ENCODE data around the gene HNF1B.
A peak's percentile ranks its signal among the peaks of the same experiment; 100 is the strongest.

The HNF1B gene

DNA sequence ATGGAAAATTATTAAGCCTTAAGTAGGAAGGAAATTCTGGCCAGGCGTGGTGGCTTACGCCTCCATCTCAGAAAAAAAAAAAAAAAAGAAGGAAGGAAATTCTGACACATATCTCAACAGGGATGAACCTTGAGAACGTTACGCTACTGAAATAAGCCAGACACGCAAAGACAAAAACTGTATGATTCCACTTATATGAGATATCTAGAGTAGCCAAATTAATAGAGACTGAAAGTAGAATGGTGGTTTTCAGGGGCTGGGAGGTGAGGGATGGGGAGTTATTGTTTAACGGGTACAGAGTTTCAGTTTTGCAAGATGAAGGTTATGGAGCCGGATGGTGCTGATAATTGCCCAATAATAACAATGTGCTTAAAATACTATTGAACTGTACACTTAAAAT lies 16.2 kb upstream of the HNF1B start:
- DNase-seq = peak; percentile 58

GRCh38 chr17:37759014-37759637 lies 14.3 kb upstream of the HNF1B start:
- DNase-seq = no peak

- DNase-seq = no peak
Observed at GRCh38 chr17:37756051-37756450, 11.2 kb upstream of the HNF1B start.

DNA sequence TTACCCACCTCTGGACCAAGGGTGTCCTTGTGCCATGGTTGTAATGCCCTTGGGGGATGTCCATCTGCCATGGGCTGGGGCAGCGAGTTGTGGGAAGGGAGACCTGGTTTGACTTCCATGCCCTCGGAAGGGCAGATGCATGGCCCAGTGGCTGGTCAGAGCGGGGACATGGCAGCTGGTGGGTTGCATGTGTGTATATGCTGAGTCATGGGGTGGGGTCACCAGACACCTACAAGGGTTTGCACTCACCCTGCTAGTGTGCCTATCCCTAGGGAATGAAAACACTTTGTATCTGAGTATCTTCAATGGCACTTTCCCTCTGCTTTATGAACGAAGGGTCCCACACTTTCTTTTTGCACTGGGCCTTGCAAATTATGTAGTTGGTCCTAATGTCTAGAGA lies 10.6 kb upstream of the HNF1B start:
- no peak for DNase-seq

DNA sequence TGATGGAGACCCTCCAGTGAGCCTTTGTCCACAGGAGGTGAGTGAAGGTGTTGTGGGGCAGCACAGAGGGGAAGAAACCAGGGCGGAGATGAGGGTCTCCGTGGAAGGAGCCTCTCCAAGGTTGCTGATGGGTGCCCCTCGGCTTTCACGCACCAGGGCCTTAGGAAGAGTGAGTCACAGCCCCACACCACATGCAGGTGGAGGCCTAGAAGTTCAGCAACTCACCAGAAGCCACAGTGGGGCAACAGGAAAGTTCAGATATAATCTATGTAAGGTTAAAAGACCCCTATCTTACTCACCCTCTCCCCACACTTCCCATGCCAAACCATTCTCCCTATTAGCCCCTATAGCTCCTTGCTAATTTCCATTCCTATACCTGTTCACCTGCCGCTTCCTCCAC lies 9.5 kb upstream of the HNF1B start:
- DNase-seq = no peak

- DNase-seq = no peak
Observed at GRCh38 chr17:37752482-37752881, 7.6 kb upstream of the HNF1B start.

GRCh38 chr17:37750768-37751475 lies 6.1 kb upstream of the HNF1B start:
- DNase-seq = no peak

DNA sequence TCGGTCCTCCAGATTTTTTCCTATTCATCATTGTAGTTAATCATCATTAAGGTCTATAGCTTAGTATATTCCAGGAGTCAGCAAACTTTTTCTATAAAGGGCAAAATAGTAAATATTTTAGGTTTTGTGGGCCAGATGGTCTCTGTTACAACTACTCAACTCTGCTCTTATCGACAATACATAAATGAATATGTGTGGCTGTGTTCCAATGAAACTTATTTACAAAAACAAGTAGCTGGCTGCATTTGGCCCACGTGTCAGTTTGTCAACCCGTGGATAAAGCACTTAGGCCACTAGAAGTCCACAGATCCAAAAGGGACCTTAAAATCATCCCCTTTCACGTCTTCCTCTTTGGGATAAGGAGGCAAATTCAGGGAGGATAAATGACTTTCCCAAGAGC lies 5.4 kb upstream of the HNF1B start:
- DNase-seq = no peak

DNA sequence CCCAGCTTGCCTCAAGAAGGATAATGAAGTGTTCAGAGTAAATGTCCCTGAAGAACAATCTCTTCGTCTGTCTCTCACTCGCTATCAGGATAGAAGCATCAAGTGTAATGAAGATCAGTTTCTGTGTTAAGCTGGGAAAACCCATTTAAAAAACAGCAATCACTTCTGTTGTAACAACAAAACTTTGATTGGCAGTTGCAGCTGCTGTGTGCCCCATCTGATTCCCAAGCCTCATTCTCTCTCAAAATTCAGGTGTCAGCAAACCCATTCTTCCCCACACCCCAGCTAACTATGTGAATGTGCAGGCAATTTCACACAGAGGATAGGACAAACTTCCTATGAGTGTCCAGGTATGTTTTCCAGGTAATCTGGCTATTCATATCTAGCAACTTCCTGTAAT lies 2.4 kb upstream of the HNF1B start:
- DNase-seq = no peak

GRCh38 chr17:37746617-37747016 lies 1.8 kb upstream of the HNF1B start:
- DNase-seq = no peak

DNA sequence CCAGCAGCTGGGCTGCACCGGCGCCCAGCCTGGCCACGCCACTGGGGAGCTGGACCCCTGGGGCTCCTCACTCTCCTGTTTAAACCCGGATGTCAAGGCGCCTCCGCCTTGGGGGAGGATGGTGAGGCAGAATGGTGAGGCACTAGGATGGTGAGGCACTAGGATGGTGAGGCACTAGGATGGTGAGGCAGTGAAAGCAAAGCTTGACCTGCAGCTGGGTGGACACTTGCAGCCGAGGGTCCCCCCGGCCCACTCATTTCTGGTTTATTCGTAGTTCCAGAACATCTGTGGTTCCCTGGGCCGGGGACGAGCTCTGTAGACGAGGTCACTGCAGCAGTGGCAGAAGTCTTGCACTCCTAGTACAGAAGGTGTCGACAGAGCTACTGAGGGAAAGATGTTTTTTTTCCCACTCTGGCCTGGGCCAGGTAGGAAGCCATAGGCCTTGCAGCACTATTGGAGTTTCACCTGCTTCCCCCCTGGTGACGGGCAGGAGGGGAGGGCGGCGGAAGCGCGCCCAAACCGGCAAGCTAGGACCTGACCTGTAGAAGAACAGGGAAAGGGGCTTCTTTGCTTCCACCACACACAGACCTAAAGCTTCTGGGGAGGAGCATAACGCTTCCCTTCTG lies 1.1 kb upstream of the HNF1B start:
- DNase-seq = no peak

DNA sequence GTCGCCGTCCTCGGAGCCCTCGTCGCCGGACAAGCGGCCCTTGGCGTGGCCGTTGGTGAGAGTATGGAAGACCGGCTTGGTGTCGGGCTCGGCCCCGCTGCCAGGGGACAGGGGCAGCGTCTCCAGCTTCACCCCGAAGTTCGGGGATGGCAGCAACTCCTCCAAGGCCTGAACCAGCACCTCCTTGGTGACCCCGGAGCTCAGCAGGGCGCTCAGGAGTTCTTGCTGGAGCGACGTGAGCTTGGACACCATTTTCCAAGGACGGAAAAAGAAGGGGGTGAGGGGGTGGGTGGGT lies 279 bp downstream of the HNF1B start:
- no peak for DNase-seq

DNA sequence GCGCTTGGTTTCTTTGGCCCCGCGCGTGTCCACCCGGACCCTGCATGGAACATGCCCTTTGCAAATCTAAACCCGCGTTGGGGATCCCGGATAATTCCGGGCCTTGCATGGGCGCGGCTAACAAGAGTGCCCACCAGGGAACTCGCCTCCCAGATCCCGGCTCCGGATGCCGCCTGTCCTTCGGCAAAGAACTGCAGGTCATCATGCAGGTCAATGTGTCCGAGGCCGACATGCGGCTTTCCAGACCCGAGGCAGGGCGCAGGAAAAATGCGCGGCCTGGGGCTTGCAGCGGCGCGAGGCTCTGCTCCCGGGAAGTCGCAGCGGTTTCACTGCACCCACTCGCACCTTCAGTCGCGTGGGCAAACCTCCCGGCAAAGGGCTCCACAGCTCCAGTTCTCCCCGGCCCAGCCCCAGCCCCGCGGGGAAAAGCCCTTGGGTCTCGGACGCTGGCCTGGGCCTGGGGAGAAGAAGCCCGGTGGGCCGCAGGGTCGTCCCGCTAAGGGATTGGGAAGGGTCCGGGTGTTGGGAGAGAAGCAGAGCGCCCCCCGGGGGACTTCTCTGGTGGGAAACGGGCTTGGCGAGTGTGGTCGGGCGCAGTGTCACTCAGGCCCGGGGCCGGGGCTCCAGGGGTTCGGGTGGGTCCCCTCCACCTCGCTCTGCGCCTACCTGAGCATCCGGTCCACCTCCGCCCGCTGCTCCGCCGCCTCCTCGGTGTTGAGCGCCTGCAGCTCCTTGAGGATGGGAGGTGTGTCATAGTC lies 805 bp downstream of the HNF1B start:
- DNase-seq = no peak

DNA sequence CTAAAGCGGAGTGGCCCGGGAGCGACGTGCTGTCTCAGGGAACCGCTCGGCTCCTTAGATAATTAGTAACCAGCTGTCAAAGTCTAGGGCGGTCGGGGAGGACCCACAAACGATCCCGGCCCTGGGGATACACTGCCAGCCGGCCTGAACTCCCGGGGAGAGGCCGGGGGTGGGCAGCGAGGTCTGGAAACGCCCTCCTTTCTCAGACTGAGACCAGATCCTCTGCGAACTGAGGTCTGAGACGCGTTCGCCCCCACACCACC lies 1.3 kb downstream of the HNF1B start:
- DNase-seq = no peak

DNA sequence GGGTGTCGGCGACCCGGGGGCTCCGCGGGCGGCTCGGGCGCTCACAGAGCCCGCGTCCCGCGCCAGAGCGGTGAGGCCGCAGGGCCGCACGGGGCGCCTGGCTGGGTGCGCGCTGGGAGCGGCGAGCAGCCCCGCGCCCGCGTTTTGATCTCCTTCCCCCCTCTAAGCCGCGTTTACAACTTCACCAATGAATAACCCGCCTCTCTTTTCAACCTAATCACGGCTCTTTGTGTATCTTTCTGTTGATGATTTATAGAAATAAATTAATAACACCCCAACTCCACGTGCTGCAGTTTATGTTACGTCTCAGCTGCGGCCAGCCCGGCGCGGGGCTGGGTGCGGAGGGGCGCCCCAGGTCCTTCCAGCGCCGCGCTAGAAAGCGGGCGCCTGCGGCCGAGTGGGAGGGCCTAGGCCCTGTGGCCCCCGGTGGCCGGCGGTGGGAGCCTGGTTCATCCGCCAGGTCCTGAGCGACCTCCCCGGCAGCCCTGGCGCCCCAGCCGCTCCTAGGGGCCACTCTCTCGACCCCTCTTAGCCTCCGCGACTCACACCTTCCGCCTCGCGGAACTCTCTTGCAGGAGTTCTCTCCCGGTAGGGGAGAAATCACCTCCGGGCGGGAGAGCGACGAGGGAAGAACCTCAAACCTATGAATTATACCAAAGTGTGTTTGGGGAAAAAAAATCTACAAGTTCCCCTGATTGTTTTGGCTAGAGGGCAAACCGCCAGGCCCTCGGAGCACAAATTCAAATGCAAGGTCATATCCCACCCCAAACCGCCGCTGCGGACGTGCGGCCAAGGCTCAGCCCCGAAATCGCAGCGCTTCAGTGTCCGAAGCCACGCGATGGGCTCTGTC lies 1.9 kb downstream of the HNF1B start:
- DNase-seq = no peak

DNA sequence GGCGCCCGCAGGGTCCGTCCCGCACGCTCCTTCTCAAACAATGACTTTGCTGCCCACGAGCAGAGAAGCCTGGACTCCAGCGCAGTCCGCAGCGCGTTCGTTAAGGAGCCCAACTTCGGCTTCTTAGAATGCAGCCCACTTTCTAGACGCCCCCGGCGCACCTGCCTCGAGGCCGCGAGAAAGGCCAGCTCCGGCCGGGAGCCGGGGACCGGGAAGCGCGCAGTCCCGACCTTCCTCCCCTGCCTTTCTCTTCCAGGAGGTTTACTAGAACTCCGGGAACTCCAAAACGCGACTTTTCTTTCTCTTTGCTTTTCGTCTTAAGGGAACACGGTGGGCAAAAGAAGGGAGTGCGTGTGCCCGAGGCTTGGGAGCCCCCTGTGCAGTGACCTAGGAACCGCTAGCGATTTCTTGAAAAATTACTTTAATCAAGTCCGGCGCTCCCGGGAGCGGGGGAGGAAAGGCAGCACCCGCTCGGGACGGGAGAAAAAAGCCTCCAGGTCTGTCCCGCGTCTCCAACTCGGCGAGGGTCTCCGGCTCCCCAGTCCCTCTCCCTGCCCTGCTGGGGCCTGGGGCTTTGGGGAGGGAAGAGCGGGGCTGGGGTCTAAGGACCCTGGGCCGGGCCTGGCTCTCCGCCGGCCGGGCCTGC lies 2.6 kb downstream of the HNF1B start:
- no peak for DNase-seq

GRCh38 chr17:37741341-37742115 lies 3.3 kb downstream of the HNF1B start:
- no peak for DNase-seq

GRCh38 chr17:37740915-37741314 lies 3.9 kb downstream of the HNF1B start:
- DNase-seq = no peak

GRCh38 chr17:37737971-37738370 lies 6.9 kb downstream of the HNF1B start:
- no peak for DNase-seq

DNA sequence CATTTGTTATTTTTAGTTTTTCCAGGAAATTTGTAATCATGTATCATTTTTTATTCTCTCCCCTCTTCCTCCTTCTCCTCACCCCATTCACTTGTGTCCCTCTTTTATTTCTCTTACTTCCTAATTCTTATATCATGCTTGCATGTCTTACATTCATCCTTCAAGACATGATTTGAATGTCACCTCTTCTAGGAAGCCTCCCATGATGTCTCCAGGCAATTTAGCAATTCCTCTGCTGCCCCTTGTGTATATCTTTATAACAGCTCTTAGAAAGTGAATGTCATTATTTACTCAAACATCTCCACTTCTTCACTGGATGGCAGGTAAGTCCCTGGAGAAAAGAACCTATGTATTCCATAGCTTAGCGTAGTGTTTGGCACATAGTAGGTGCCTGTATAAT lies 7.8 kb downstream of the HNF1B start:
- no peak for DNase-seq

GRCh38 chr17:37736428-37736827 lies 8.4 kb downstream of the HNF1B start:
- no peak for DNase-seq

GRCh38 chr17:37735165-37735564 lies 9.7 kb downstream of the HNF1B start:
- DNase-seq = no peak

Data from activated CD4-positive, alpha-beta T cell treated with anti-CD3 and anti-CD28 coated beads, Interleukin-2, Interleukin-6, amounts not matched to agents 100 ng/mL and 50 ng/mL, durations not matched to agents 16 hours and 8 hours (primary cell).